NCI-H146 treated with DMSO at 0.1 percent for 48 hours (cell line): ENCODE data around the gene ASS1.
A peak's percentile ranks its signal among the peaks of the same experiment; 100 is the strongest.
"Not testable (repeated sequence)": the region's sequence is repeated elsewhere in the genome, so short reads cannot be mapped to it uniquely, and the experiment has no call there.

Experiments used
- DNase-seq: peaks from one replicate; lab custom pipeline; 2025; ENCODE audit not compliant: unreplicated experiment; lab: John Stamatoyannopoulos, UW

The ASS1 gene

DNA sequence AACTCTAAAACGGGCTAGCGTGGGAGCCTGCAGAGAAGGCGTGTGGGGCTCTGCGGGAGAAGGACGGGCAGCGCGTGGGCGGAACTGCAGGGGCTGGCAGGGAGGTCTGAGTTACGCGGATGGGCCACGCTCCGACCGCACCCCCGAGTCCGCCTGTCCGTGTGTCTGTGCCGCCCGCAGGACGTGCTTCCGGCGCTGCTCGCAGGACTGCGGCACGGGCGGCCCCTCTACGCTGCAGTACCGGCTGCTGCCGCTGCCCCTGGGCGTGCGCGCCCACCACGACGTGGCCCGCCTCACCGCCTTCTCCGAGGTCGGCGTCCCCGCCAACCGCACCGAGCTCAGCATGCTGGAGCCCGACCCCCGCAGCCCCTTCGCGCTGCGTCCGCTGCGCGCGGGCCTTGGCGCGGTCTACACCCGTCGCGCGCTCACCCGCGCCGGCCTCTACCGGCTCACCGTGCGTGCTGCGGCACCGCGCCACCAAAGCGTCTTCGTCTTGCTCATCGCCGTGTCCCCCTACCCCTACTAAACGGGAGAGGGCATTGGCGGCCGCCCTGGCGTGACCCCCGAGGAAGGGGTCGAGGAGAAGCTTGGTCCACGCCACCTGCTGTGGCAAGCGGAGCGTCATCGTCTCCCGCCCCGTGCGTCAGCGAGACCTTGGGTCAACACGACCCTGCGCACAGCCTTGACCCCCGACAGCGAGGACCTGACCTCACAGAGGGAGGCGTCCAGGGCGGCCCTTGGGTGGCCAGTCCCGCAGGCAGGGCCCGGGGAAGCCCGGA is 11.4 kb upstream of the ASS1 start:
- DNase-seq = peak; percentile 27

- DNase-seq = no peak
Observed at GRCh38 chr9:130433947-130434262, 10.9 kb upstream of the ASS1 start.

GRCh38 chr9:130434656-130435055 is 10.1 kb upstream of the ASS1 start:
- DNase-seq = not testable (repeated sequence)

DNA sequence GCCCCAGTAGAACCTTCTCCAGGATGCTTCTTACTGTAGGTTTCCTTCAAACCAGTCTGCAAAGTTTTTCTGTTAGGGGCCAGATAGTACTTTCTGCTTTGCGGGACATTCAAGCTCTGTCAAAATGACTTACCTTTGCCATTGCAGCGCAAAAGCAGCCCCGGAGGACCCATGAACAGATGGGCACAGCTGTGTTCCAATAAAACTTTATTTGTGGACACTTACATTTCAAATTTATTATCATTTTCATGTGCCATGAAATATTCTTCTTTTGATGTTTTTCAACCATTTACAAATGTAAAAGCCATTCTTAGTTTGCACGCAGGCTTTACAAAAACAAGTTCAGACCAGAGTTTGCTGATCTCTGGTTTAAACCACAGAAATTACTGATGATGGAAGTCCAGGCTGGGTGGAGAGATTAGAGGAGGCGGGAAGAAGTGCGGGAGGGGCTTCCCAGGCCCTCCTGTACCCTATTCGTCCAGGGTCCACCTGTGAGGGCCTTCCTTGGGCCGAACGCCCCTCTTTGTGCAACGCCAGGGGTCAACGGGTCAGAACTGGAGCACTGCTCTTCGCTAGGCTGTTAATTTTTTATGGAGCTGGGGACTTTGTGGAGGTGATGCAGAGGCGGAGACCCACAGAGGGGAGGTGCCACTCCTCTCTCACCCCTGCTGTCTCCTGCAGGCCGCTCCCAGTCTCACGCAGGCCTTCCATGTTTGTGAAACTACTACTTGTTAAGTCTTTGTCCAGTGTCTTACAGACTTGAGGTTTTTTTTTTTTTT is 7.6 kb upstream of the ASS1 start:
- no peak for DNase-seq

GRCh38 chr9:130438382-130438981 is 6.3 kb upstream of the ASS1 start:
- DNase-seq = no peak

- no peak for DNase-seq
Observed at GRCh38 chr9:130441031-130441430, 3.7 kb upstream of the ASS1 start.

DNA sequence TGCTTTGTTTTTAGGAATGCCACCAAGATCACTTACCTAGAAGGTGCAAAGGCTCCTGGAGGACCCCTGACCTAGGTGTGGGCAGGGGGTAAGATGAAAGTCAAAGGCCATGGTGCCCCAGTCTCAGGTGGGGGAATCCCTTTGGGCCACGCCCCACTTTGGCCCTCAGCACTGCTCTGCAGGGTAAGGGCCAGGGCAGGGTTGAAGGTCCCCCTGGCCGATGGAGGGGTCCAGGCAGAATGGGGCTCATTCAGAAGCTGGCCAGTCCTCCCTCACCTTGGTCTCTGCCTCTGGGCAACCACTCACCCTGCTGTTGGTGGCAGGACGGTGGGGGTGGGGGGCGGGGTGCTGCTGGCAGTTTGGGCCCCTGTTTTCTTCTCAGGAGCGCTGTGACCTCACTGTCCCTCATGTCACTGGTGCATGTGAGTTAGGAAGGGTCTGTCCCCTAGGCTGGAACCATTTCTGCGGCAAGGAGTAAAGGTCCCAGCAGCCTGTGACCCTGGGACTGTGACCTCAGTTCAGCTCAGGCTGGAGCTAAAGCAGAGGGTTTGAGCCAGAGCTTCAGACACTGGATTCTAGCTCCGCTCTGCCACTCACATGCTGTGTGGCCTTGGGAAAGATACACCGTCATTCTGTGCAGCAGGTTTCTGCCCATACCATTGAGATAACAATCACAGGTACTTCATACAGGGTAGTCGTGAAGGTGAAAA is 1.9 kb upstream of the ASS1 start:
- DNase-seq = no peak

DNA sequence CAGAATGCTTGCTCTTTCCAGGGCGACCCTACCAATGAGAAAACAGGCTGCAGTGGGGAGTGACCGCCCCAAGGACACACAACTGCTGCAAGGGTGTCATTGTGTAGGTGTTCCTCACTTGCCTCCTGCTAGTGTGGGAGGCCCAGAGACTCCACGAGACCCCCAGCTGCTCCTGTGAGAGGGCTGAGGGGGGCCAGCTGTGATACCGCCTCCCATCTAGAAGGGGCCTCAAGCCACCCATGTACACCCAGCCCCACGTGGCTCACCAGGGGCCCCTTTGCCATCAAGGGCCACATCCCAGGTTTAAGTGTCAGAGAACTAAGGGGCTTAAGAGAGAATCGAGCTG is 1.3 kb upstream of the ASS1 start:
- no peak for DNase-seq

GRCh38 chr9:130443840-130444492 is 795 bp upstream of the ASS1 start:
- DNase-seq = no peak

DNA sequence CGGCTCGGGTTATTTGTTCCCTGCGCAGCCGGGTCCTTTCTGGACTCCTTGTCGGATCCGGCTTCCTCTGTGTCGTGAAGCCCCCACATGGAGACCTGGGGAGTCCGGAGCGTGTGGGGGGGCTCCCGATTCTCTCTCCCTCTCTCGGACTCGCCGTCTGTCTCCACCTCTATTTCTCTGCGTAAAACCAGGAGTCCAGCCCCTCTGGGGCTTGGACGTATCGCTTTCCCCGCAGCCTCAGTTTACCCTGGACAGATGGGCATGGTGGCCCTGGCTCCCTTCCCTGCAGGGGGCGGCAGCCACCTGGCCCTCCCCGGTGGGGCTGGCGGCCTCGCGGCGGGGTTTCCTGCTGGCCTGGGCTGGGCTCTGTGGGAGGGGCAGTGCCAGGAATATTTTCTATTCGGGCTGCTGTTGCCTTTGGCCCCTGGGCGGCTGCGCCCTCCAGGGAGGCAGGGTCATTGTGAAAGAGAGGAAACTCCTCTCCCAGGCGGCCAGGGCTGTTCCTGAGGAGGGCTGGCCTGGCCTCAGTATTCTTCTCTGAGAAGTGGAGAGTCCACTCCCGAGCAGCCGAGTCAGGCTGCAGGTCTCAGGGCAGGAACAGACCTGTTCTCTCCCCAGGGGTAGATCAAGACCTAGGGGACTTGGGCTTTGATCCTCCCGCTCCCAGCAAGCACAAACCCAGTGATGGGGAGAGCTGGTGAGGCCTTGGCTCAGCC is 665 bp downstream of the ASS1 start:
- DNase-seq = no peak

DNA sequence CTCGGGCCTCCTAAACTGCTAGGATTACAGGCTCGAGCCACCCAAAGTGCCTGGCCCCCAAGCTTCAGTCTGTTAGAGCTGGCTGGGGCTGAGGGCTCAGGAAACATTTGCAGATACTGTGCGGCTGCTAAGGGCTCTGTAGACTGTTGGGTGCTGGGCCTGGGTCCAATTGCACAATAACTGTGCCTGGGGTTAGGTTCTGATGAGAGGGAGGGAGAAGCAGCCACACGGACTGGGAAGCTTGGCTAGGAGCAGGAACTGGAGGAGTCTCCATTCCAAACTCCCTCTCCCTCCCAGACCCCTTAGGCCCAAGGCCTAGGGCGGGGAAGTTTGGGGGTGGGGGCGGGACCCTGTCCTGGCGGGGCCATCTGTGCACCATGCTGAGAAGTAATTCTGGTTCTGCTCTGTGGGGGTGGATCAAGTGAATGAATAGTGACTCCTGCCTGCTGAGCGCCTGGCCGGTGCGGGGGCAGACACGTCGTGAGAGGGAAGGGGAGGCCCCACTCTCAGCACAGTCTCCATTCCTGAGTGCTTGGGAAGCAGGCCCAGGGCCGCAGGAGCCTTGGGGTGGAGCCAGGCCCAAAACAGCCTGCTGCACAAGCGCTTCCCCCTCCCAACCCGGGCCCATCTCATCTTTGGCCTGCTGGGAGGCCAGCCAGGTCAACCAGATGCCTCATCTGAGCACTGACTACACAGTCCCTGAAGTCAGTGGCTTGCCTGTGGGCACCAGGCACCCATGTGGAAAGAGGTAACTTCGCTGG is 1.5 kb downstream of the ASS1 start:
- DNase-seq = no peak

- no peak for DNase-seq
Observed at GRCh38 chr9:130447193-130447816, 2.5 kb downstream of the ASS1 start.

DNA sequence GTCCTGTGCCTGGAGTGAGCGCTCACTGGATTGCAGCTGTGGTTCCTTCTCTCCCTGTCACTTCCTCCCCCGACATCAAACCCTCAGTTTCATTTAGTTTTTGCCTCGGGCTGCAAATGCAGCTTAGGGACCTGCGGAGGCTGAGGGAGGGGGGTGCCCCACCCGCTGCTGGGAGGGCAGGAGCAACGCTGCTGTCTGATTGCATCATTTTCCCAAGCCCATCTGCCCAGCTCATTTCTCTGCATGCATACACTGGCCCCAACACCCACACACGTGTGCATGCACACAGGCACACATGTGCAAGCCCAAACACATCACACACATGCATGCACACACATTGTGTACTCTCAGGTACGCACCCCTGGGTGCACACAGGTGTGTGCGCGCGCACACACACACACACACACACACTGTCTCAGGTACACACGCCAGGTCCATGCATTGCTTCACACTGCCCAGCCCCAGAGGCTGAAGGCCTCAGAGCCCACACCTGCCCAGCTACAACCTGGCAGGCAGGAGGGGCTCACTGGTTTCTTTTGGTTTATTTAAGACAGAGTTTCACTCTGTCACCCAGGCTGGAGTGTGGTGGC is 3.4 kb downstream of the ASS1 start:
- no peak for DNase-seq

GRCh38 chr9:130448771-130449603 is 4.2 kb downstream of the ASS1 start:
- no peak for DNase-seq

GRCh38 chr9:130450344-130451003 is 5.7 kb downstream of the ASS1 start:
- DNase-seq = no peak

- no peak for DNase-seq
Observed at GRCh38 chr9:130451004-130451390, 6.2 kb downstream of the ASS1 start.

GRCh38 chr9:130451509-130452388 is 7.0 kb downstream of the ASS1 start:
- peak; percentile 6 for DNase-seq
